BJ (cell line): ENCODE measurements around the gene DNAH3. TPM values are rescaled to one million over a fixed set of nuclear protein-coding genes. Genes with fewer than 3 reads are reported as not detected.

Experiments used
- CTCF ChIA-PET: fragments of 350-600 bp; formaldehyde crosslinking; extraction: SDS; loops from one replicate; lab custom pipeline; 2021; ENCODE audit warnings: antibody characterized with exemption, inconsistent platforms; lab: Yijun Ruan, JAX
- POLR2A ChIA-PET: fragments of 300-600 bp; sonication (Branson Sonifier 250); formaldehyde crosslinking; extraction: SDS; loops from one replicate; lab custom pipeline; 2021; ENCODE audit warnings: antibody characterized with exemption; lab: Charles Lee
- DNase-seq: peaks from one replicate; pipeline ENCODE4 v3.0.0-alpha.2; 2011; ENCODE audit warnings: low read depth
- H3K27me3 ChIP-seq: 2 replicates; pipeline ENCODE4 v1.6.0; 2011; ENCODE audit warnings: low read length; ENCODE audit not compliant: control insufficient read depth, insufficient read depth
- H3K36me3 ChIP-seq: 2 replicates; pipeline ENCODE4 v1.5.1; 2011; ENCODE audit warnings: low read length; ENCODE audit not compliant: control insufficient read depth, insufficient read depth
- H3K4me3 ChIP-seq: 2 replicates; pipeline ENCODE4 v1.5.1; 2011; ENCODE audit warnings: low read depth, mild to moderate bottlenecking, control low read depth, low read length
- CTCF ChIP-seq: IDR thresholded peaks from 2 replicates; pipeline ENCODE4 v1.5.1; 2011; ENCODE audit warnings: low read depth, mild to moderate bottlenecking, control low read depth, inconsistent platforms, low read length, moderate library complexity; ENCODE audit not compliant: insufficient read depth
- polyA plus RNA-seq: library from polyadenylated mRNA; depleted of rRNA; stranded (reverse); fragments of >200 nt; gene quantifications from 2 replicates; pipeline ENCODE4 v1.2.3, GENCODE V29; 2011

DNAH3 gene
- polyA plus RNA-seq, 1 experiment: not detected

DNA sequence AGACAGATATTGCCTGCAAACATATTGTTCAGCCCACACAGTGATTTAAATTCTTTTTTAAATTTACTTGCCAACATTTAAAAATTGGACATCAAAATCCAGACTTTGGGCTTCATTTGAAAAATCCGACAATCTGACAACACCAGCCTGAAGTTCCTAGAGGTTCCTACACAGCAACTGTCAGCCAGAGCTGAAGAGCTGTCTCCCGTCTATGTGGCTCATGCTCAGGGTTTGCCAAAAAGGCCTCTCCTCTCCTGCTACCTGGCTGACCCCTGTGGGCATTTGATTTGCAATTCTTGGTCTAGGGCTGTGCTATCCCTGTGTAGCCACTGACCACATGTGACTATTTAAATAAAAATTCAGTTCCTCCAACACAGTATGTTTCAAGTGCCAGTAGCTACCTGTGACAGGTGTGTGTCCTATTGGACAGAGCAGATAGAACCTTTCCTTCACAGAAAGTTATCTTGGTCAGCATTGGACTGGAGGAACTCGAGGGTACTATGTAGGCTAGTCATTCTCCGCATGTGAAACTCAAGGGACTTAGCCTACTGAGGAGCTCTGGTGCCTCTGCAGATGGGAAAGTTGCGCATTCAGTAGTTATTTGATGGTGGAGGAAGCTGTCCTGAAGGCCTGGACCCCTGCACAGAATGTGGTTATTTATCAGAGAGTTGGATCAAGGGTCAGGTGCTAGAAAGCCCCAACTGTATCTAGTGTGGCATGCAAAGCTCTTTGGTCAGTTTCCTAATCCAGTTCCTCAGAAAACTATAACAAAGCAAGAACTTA lies 247.3 kb downstream of the DNAH3 start:
- H3K27me3 ChIP-seq: no peaks in the 10 kb centered on the region
- ChIA-PET CTCF (interaction anchor here (0.5 to 1.6 kb wide), 4 partner anchors 9 to 1347 kb away, joined by 3 to 6 read pairs (median 4); no protein-coding TSS in a partner anchor), POLR2A (interaction anchor here (0.5 kb wide), 1 partner anchor 1109 kb away, joined by 7 read pairs; no protein-coding TSS in a partner anchor)
- TF ChIP-seq CTCF: no peak
- no peaks in the 10 kb centered on the region for H3K36me3 ChIP-seq
- no peak for DNase-seq
- no peak overlapping the region for H3K4me3 ChIP-seq

DNA sequence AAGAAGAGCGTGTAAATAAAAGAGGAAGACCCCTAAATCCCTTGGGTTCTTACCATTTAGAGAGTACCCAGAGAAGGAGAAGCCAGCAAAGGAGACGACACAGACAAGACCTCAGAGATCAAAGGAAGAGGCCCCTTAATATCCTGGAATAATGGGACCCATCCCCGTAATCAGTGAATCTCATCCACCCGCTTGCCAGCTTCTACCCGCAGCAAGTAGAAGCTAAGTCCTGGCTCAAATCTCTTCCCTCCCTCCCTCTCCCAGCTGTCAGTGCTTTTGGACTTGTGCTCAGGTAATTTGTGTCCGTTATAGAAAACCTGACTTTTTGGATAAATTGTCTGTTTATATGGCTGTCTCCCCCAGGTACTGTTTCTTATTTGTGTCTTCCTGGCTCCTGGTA lies 248.2 kb downstream of the DNAH3 start:
- CTCF ChIA-PET: interaction anchor here (1.6 kb wide), 1 partner anchor 52 kb away, joined by 6 read pairs; no protein-coding TSS in a partner anchor
- TF ChIP-seq CTCF: no peak
- no peak for DNase-seq
- Histone ChIP-seq H3K27me3 (no peaks in the 10 kb centered on the region), H3K36me3 (no peaks in the 10 kb centered on the region), H3K4me3 (no peak overlapping the region)
- POLR2A ChIA-PET: no interaction called here

DNA sequence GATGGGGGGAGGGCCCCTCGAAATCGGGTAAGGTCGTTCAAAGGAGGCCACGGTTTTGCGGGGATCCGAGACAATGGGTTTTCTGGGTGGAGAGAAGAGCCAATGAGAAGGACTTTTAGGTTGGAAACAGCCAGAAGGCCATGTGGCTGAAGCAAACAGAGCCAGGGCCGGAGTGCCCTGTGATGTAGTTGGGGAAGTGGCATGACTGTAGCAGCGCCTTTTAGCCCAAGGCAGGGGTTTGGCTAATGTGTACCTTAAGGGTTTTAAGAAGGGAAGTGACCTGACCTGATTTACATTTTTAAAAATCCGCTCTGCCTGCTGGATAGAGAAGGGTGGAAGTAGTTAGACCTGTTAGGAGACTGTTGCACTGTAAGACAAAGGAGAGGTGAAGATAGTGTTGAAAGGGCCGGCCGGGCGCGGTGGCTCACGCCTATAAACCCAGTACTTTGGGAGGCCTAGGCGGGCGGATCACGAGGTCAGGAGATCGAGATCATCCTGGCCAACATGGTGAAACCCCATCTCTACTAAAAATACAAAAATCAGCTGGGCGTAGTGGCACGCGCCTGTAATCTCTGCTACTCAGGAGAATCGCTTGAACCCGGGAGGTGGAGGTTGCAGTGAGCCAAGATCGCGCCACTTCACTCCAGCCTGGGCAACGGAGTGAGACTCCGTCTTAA lies 249.1 kb downstream of the DNAH3 start:
- no peak for TF ChIP-seq CTCF
- no peaks in the 10 kb centered on the region for H3K27me3 ChIP-seq
- DNase-seq: no peak
- ChIA-PET POLR2A (no interaction called here), CTCF (no interaction called here)
- no peaks in the 10 kb centered on the region for H3K36me3 ChIP-seq
- H3K4me3 ChIP-seq: peak overlapping the region; percentile 86

DNA sequence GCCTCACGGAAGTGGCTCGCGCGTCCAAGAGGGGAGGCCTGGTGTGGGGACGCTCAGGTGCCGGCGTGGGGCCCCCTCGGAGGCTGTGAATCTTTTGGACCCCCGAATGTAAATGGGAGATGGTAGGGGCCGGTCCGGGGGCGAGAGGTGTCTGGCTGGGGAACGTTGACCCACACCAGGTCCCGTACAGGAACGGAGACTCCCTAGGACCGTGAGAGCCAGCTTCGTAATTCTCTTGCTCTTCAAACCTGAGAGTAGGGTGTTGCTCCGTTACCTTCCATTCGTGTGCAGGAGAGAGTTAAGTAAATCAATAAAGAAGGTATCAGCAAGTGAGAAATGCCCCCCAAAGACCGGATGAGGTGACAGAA lies 249.6 kb downstream of the DNAH3 start:
- Histone ChIP-seq H3K4me3 (peak overlapping the region; percentile 86), H3K27me3 (no peaks in the 10 kb centered on the region), H3K36me3 (no peaks in the 10 kb centered on the region)
- CTCF ChIA-PET: no interaction called here
- no peak for DNase-seq
- POLR2A ChIA-PET: no interaction called here
- TF ChIP-seq CTCF: no peak

DNA sequence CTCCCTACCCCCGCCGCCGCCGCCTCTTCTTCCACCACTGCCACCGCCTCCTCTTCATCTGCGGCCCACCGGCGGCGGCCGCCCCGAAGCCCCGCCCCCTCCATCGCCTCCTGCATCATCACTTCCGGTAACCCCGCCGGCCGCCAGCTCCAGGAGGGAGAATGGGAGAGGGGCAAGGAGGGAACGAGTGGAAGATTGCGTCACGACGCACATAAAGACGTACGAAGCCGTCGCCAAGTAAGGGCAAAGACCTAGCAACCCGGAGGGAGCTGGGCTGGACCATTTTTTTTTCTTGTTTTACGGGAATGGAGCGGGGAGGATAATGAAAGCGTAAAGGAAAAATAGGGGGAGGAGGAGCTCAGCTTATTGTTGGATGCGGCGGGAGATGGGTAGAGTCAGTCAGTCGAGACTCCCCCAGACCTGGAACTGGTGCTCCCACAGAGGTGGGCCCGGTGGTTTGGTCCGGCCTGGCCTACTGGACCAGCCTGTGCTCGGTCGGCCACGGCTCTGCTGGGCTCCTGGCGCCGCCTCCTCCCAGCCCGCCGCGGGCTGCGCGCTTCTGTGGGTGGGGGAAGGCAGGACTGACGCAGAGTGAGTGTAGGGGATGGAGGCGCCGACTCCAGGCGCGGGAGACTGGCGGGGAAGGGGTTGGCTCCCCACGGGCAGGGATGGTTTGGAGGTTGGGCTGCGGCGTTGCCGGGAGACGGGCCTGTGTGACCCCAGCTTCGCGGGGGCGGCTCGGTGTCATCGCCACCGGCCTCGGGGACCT lies 250.2 kb downstream of the DNAH3 start, which contains the start of the genes DCUN1D3 and LYRM1:
Gene DCUN1D3, minus strand, starts transcription at position 60 of the 769 bp plus-strand sequence. CDS start 37,820 bp downstream, outside the sequence.
Gene LYRM1, plus strand, starts transcription at position 473 of the 769 bp plus-strand sequence. CDS start 14,785 bp downstream, outside the sequence.
- peak within 1 kb of the TSS; percentile 86 for H3K4me3 ChIP-seq
- CTCF ChIA-PET: interaction anchor here (0.7 to 1.8 kb wide), 5 partner anchors 11 to 257 kb away, joined by 3 to 6 read pairs (median 3); no protein-coding TSS in a partner anchor
- no peaks in the 10 kb centered on the region for H3K36me3 ChIP-seq
- no peaks in the 10 kb centered on the region for H3K27me3 ChIP-seq
- peak; percentile 92 for DNase-seq
- no peak for TF ChIP-seq CTCF
- POLR2A ChIA-PET: interaction anchor here (0.7 kb wide), 1 partner anchor 48 kb away, joined by 9 read pairs; no protein-coding TSS in a partner anchor
